Testis (tissue), 2 donors: ENCODE results near the gene MED26.

Experiments used
- POLR2A ChIP-seq: fragments of 450-650 bp; IDR thresholded peaks from one replicate; pipeline ENCODE4 v1.6.1; 2017; ENCODE audit warnings: antibody characterized with exemption, mild to moderate bottlenecking, moderate library complexity
- TF ChIP-seq, protein P1 (sequence below), 3 experiments: fragments of 450-650 bp in 2 of 3; fragments of 200-600 bp in 1 of 3; sonication (generic) in 1 of 3; IDR thresholded peaks; one replicate each; pipeline ENCODE4 v1.5.1; 2016 to 2019; ENCODE audit warnings: antibody characterized with exemption in 3 of 3, mild to moderate bottlenecking in 2 of 3, moderate library complexity in 1 of 3

- TF ChIP-seq, protein P1, sequence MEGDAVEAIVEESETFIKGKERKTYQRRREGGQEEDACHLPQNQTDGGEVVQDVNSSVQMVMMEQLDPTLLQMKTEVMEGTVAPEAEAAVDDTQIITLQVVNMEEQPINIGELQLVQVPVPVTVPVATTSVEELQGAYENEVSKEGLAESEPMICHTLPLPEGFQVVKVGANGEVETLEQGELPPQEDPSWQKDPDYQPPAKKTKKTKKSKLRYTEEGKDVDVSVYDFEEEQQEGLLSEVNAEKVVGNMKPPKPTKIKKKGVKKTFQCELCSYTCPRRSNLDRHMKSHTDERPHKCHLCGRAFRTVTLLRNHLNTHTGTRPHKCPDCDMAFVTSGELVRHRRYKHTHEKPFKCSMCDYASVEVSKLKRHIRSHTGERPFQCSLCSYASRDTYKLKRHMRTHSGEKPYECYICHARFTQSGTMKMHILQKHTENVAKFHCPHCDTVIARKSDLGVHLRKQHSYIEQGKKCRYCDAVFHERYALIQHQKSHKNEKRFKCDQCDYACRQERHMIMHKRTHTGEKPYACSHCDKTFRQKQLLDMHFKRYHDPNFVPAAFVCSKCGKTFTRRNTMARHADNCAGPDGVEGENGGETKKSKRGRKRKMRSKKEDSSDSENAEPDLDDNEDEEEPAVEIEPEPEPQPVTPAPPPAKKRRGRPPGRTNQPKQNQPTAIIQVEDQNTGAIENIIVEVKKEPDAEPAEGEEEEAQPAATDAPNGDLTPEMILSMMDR (IDR thresholded peaks at IDR 0.05) = peak in 1 of 3 experiments; percentile 9
- TF ChIP-seq POLR2A = peak; percentile 54
Observed at GRCh38 chr19:16628183-16628983, at the start of gene MED26.
